ENCODE measurements around the gene PAGE3.

PAGE3 gene

GRCh38 chrX:55220119-55220794 is 44.5 kb downstream of the PAGE3 start, which contains the start of gene PAGE5:
TSS of gene PAGE5 (plus strand) at chrX:55220346. CDS start at chrX:55221383, 1,037 bp downstream.
- no peak for TF ChIP-seq CTCF (IDR thresholded peaks at IDR 0.05; ENCODE audit: insufficient read depth, low read depth, low read length, missing control alignments)
- no peak for DNase-seq (ENCODE audit: low read depth)
- no peak within 1 kb of the TSS for H3K4me3 ChIP-seq (ENCODE audit: low read depth, low read length)

- no peak for DNase-seq (ENCODE audit: low read depth)
- TF ChIP-seq CTCF (IDR thresholded peaks at IDR 0.05; ENCODE audit: insufficient read depth, low read depth, low read length, missing control alignments), result no peak
- H3K4me3 ChIP-seq (ENCODE audit: low read depth, low read length), result no peak overlapping the region
Measured at GRCh38 chrX:55213381-55213780, 51.3 kb downstream of the PAGE3 start.

GRCh38 chrX:55210931-55211677 is 53.6 kb downstream of the PAGE3 start:
- no peak for TF ChIP-seq CTCF (IDR thresholded peaks at IDR 0.05; ENCODE audit: insufficient read depth, low read depth, low read length, missing control alignments)
- no peak for DNase-seq (ENCODE audit: low read depth)
- no peak overlapping the region for H3K4me3 ChIP-seq (ENCODE audit: low read depth, low read length)
